HCT116 (cell line): ENCODE results near the gene LPXN. TPM values are rescaled to one million over a fixed set of nuclear protein-coding genes. Genes with fewer than 3 reads are reported as not detected.

Experiments
- ATAC-seq: fragments of 200-7000 bp; cut with Tn5 transposase; 2 replicates; pipeline ENCODE4 v1.9.1; 2020; ENCODE audit warnings: mild to moderate bottlenecking, moderate library complexity
- BruUV-seq: library from RNA; stranded (reverse); fragments of 400-500 nt; replicated peaks from 2 replicates; lab custom pipeline; 2021; lab: Mats Ljungman, UMichigan
- CTCF ChIA-PET: fragments of 300-600 bp; sonication (Branson Sonifier 250); formaldehyde crosslinking; loops from one replicate; lab custom pipeline; 2021; ENCODE audit warnings: antibody characterized with exemption; lab: Charles Lee
- POLR2A ChIA-PET: fragments of 300-600, 350-600 bp; sonication (Branson Sonifier 250); formaldehyde crosslinking; loops from one replicate; lab custom pipeline; 2021; ENCODE audit warnings: antibody characterized with exemption; lab: Charles Lee
- RAD21 ChIA-PET, 2 experiments: fragments of 300-600 bp; sonication (Branson Sonifier 250); formaldehyde crosslinking; loops; one replicate each; lab custom pipeline; 2023; ENCODE audit warnings: low total read pairs in 2 of 2; ENCODE audit not compliant: uncharacterized antibody in 2 of 2, unreplicated experiment in 2 of 2, low non-redundant PET in 1 of 2; lab: Charles Lee
- DNase-seq: peaks from one replicate; pipeline ENCODE4 v3.0.0-alpha.2; 2010; ENCODE audit warnings: low read depth, low spot score
- H2AFZ ChIP-seq: fragments of 200-600 bp; shearing (Covaris generic), sonication (generic); 2 replicates; pipeline ENCODE4 v1.6.1; 2017; ENCODE audit warnings: low read depth, mixed run types, mixed read lengths, antibody characterized with exemption, low read length; ENCODE audit not compliant: poor library complexity, severe bottlenecking
- H3K27ac ChIP-seq: 2 replicates; pipeline ENCODE4 v1.5.1; 2012; ENCODE audit warnings: low read depth, low read length
- H3K27me3 ChIP-seq: fragments of 200-600 bp; sonication (generic); 2 replicates; pipeline ENCODE4 v1.6.1; 2016; ENCODE audit warnings: mixed run types, low read length, mixed read lengths; ENCODE audit not compliant: insufficient read depth
- H3K36me3 ChIP-seq, 2 experiments: fragments of 200-500 bp in 1 of 2; fragments of 200-600 bp in 1 of 2; sonication (Bioruptor generic) in 1 of 2; sonication (generic) in 1 of 2; 2 replicates each; pipeline versions ENCODE4 v1.5.1 to v1.6.1; 2014 to 2016; ENCODE audit warnings: low read length in 2 of 2, inconsistent platforms in 1 of 2, mixed read lengths in 1 of 2, mixed run types in 1 of 2; ENCODE audit not compliant: insufficient read depth in 2 of 2, control insufficient read depth in 1 of 2
- H3K4me1 ChIP-seq, 2 experiments: fragments of 200-600 bp in 1 of 2; sonication (generic) in 1 of 2; 2 replicates each; pipeline versions ENCODE4 v1.5.1 to v1.6.1; 2012 to 2017; ENCODE audit warnings: low read length in 2 of 2, inconsistent platforms in 1 of 2, mild to moderate bottlenecking in 1 of 2, mixed read lengths in 1 of 2, mixed run types in 1 of 2, moderate library complexity in 1 of 2; ENCODE audit not compliant: insufficient read depth in 2 of 2, control insufficient read depth in 1 of 2
- H3K4me2 ChIP-seq: fragments of 200-600 bp; sonication (generic); 2 replicates; pipeline ENCODE4 v1.6.1; 2017; ENCODE audit warnings: mixed run types, low read length, mixed read lengths
- H3K4me3 ChIP-seq, 2 experiments: fragments of 200-600 bp in 1 of 2; sonication (generic) in 1 of 2; replicated peaks in 1 of 2; 2 replicates each; pipeline ENCODE4 v1.5.1; 2011 to 2016; ENCODE audit warnings: low read length in 2 of 2, control low read depth in 1 of 2, low read depth in 1 of 2, mild to moderate bottlenecking in 1 of 2, mixed read lengths in 1 of 2, mixed run types in 1 of 2
- H3K79me2 ChIP-seq: fragments of 200-600 bp; sonication (generic); 2 replicates; pipeline ENCODE4 v1.6.1; 2017; ENCODE audit warnings: mild to moderate bottlenecking, mixed run types, low read length, moderate library complexity, mixed read lengths; ENCODE audit not compliant: insufficient read depth
- H3K9ac ChIP-seq: fragments of 200-600 bp; sonication (generic); 2 replicates; pipeline ENCODE4 v1.6.1; 2016; ENCODE audit warnings: low read length, mixed read lengths
- H3K9me2 ChIP-seq: fragments of 200-600 bp; sonication (generic), shearing (Covaris generic); 2 replicates; pipeline ENCODE4 v1.6.1; 2017; ENCODE audit warnings: mixed run types, mild to moderate bottlenecking, moderate library complexity; ENCODE audit not compliant: insufficient read depth
- H3K9me3 ChIP-seq, 2 experiments: fragments of 200-500 bp in 1 of 2; fragments of 200-600 bp in 1 of 2; sonication (Bioruptor generic) in 1 of 2; sonication (generic) in 1 of 2; 2 replicates each; pipeline ENCODE4 v1.6.1; 2014 to 2017; ENCODE audit warnings: low read length in 2 of 2, mixed read lengths in 2 of 2, inconsistent platforms in 1 of 2, low read depth in 1 of 2, mild to moderate bottlenecking in 1 of 2, mixed run types in 1 of 2, moderate library complexity in 1 of 2; ENCODE audit not compliant: control insufficient read depth in 1 of 2, insufficient read depth in 1 of 2
- H4K20me1 ChIP-seq: fragments of 200-600 bp; sonication (generic), shearing (Covaris generic); 2 replicates; pipeline ENCODE4 v1.6.1; 2017; ENCODE audit warnings: mixed run types, mild to moderate bottlenecking, moderate library complexity; ENCODE audit not compliant: insufficient read depth
- ATF3 ChIP-seq: IDR thresholded peaks from 2 replicates; pipeline ENCODE4 v1.6.1; 2012
- CTCF ChIP-seq, 3 experiments: fragments of 200-600 bp in 1 of 3; sonication (generic) in 1 of 3; IDR thresholded peaks in 2 of 3; conservative IDR thresholded peaks in 1 of 3; 2 replicates each; pipeline ENCODE4 v1.5.1; 2012 to 2017; ENCODE audit warnings: low read depth in 2 of 3, low read length in 2 of 3, antibody characterized with exemption in 1 of 3, borderline replicate concordance in 1 of 3, control low read depth in 1 of 3, mild to moderate bottlenecking in 1 of 3, mixed read lengths in 1 of 3, mixed run types in 1 of 3, moderate library complexity in 1 of 3; ENCODE audit not compliant: insufficient read depth in 1 of 3
- EGR1 ChIP-seq: IDR thresholded peaks from 2 replicates; pipeline ENCODE4 v1.6.1; 2012; ENCODE audit warnings: low read depth
- ELF1 ChIP-seq: IDR thresholded peaks from 2 replicates; pipeline ENCODE4 v1.6.1; 2012; ENCODE audit warnings: low read depth, borderline replicate concordance
- EZH2phosphoT487 ChIP-seq: fragments of 200-600 bp; IDR thresholded peaks from 2 replicates; pipeline ENCODE4 v1.6.1; 2018; ENCODE audit warnings: antibody characterized with exemption, borderline replicate concordance
- POLR2AphosphoS5 ChIP-seq: IDR thresholded peaks from 2 replicates; pipeline ENCODE4 v1.6.1; 2011; ENCODE audit warnings: mild to moderate bottlenecking, low read depth, low read length, moderate library complexity
- REST ChIP-seq: IDR thresholded peaks from 2 replicates; pipeline ENCODE4 v1.6.1; 2012; ENCODE audit warnings: low read depth
- SIN3A ChIP-seq: IDR thresholded peaks from 2 replicates; pipeline ENCODE4 v1.6.1; 2012; ENCODE audit warnings: low read depth
- SP1 ChIP-seq: IDR thresholded peaks from 2 replicates; pipeline ENCODE4 v1.6.1; 2012; ENCODE audit warnings: low read depth
- TCF7L2 ChIP-seq: IDR thresholded peaks from 2 replicates; pipeline ENCODE4 v1.7.0; 2011; ENCODE audit warnings: borderline replicate concordance, inconsistent platforms; ENCODE audit not compliant: insufficient read depth, insufficient read length; ENCODE audit errors: extremely low read depth
- ZBTB33 ChIP-seq: IDR thresholded peaks from 2 replicates; pipeline ENCODE4 v1.6.1; 2011; ENCODE audit warnings: mild to moderate bottlenecking, low read length, moderate library complexity; ENCODE audit not compliant: insufficient replicate concordance; ENCODE audit errors: extremely low read depth
- ZFX ChIP-seq: fragments of 450-650 bp; IDR thresholded peaks from 2 replicates; pipeline ENCODE4 v1.6.1; 2017
- intact Hi-C: fragments of 100-400 bp; cut with micrococcal nuclease; formaldehyde crosslinking; loops from 2 replicates; pipeline ENCODE4 v1.10.0; 2022
- total RNA-seq: library from RNA; stranded (reverse); gene quantifications from one replicate; pipeline ENCODE4 v1.2.1, GENCODE V29; 2021; ENCODE audit not compliant: unreplicated experiment

The LPXN gene
- total RNA-seq, 1 experiment from 2014 or later: 3.6 TPM

GRCh38 chr11:58621586-58622262 lies 46.1 kb upstream of the LPXN start:
- ChIA-PET POLR2A (no interaction called here), RAD21 (no interaction called here), CTCF (no interaction called here)
- Histone ChIP-seq H3K9me2 (no peaks in the 10 kb centered on the region), H3K27me3 (no peaks in the 10 kb centered on the region), H3K9ac (no peak overlapping the region), H3K27ac (no peak overlapping the region), H3K4me1 (peaks cover 0 to 11% of the 10 kb centered on the region in 2 experiments; a peak in 2 of 4 replicates), H4K20me1 (0 out of 2 replicates have a peak, but pooled peaks cover 5% of the 10 kb centered on the region), H3K36me3 (peaks cover 34 to 51% of the 10 kb centered on the region in 2 experiments; a peak in 3 of 4 replicates), H3K4me3 (no peak overlapping the region), H2AFZ (no peak overlapping the region), H3K79me2 (0 out of 2 replicates have a peak, but pooled peaks cover 10% of the 10 kb centered on the region), H3K4me2 (no peak overlapping the region), H3K9me3 (no peaks in the 10 kb centered on the region)
- intact Hi-C loops: no loop called here
- BruUV-seq: no TSS peak
- ATAC-seq (no peak), DNase-seq (no peak)
- TF ChIP-seq EZH2phosphoT487: no peak
- TF ChIP-seq POLR2AphosphoS5: no peak
- no peak for TF ChIP-seq ELF1
- no peak for TF ChIP-seq ATF3
- no peak for TF ChIP-seq SP1
- no peak for TF ChIP-seq TCF7L2
- TF ChIP-seq ZFX: no peak
- no peak for TF ChIP-seq EGR1
- no peak for TF ChIP-seq CTCF (IDR thresholded peaks at IDR 0.05 in 2 of 3, conservative IDR thresholded peaks at IDR 0.05 in 1 of 3; ENCODE audit: borderline replicate concordance in 1 of 3, insufficient read depth in 1 of 3, low read depth in 2 of 3, low read length in 2 of 3)
- TF ChIP-seq REST: no peak
- TF ChIP-seq SIN3A: no peak
- no peak for TF ChIP-seq ZBTB33
